Panc1 (cell line): ENCODE measurements around the gene THPO. TPM values are rescaled to one million over a fixed set of nuclear protein-coding genes. Genes with fewer than 3 reads are reported as not detected.

Experiments used
- ATAC-seq: fragments of 200-7000 bp; cut with Tn5 transposase; 2 replicates; pipeline ENCODE4 v1.9.1; 2020; ENCODE audit warnings: mild to moderate bottlenecking, moderate library complexity
- BruUV-seq: library from RNA; stranded (reverse); fragments of 400-500 nt; replicated peaks from 2 replicates; lab custom pipeline; 2021; lab: Mats Ljungman, UMichigan
- CTCF ChIA-PET: fragments of 300-600 bp; sonication (Branson Sonifier 250); formaldehyde crosslinking; loops from one replicate; lab custom pipeline; 2022; ENCODE audit warnings: antibody characterized with exemption; lab: Charles Lee
- POLR2A ChIA-PET: fragments of 300-600 bp; sonication (Branson Sonifier 250); formaldehyde crosslinking; loops from one replicate; lab custom pipeline; 2022; ENCODE audit warnings: antibody characterized with exemption; lab: Charles Lee
- DNase-seq: peaks from one replicate; pipeline ENCODE4 v3.0.0-alpha.2; 2010; ENCODE audit warnings: low read depth, low spot score
- H3K27ac ChIP-seq: 2 replicates; pipeline ENCODE4 v1.5.1; 2011; ENCODE audit warnings: mild to moderate bottlenecking, low read length, inconsistent platforms
- H3K27me3 ChIP-seq: fragments of 200-500 bp; sonication (Bioruptor generic); 2 replicates; pipeline ENCODE4 v1.6.0; 2014; ENCODE audit warnings: low read length, inconsistent platforms; ENCODE audit not compliant: control insufficient read depth, insufficient read depth
- H3K36me3 ChIP-seq: fragments of 200-500 bp; sonication (Bioruptor generic); 2 replicates; pipeline ENCODE4 v1.5.1; 2014; ENCODE audit warnings: inconsistent platforms, mild to moderate bottlenecking, low read length, moderate library complexity; ENCODE audit not compliant: control insufficient read depth, insufficient read depth
- H3K4me1 ChIP-seq: 2 replicates; pipeline ENCODE4 v1.5.1; 2011; ENCODE audit warnings: inconsistent platforms, mild to moderate bottlenecking, low read length, moderate library complexity; ENCODE audit not compliant: control insufficient read depth, insufficient read depth
- H3K4me3 ChIP-seq, 2 experiments: 2 replicates each; pipeline ENCODE4 v1.5.1; 2011 to 2012; ENCODE audit warnings: low read depth in 2 of 2, low read length in 2 of 2, mild to moderate bottlenecking in 2 of 2, inconsistent platforms in 1 of 2, moderate library complexity in 1 of 2
- H3K9me3 ChIP-seq: fragments of 200-500 bp; sonication (Bioruptor generic); 2 replicates; pipeline ENCODE4 v1.5.1; 2014; ENCODE audit warnings: low read depth, mild to moderate bottlenecking, inconsistent platforms, low read length, moderate library complexity; ENCODE audit not compliant: control insufficient read depth, insufficient read depth
- POLR2AphosphoS5 ChIP-seq: IDR thresholded peaks from 2 replicates; pipeline ENCODE4 v1.6.1; 2012; ENCODE audit warnings: mild to moderate bottlenecking, low read depth, low read length, moderate library complexity
- SIN3A ChIP-seq: IDR thresholded peaks from 2 replicates; pipeline ENCODE4 v1.6.1; 2012; ENCODE audit warnings: low read depth, mild to moderate bottlenecking, low read length, moderate library complexity, borderline replicate concordance; ENCODE audit not compliant: insufficient read depth
- TCF7L2 ChIP-seq: IDR thresholded peaks from 2 replicates; pipeline ENCODE4 v1.6.1; 2011; ENCODE audit warnings: mild to moderate bottlenecking, low read depth, low read length, inconsistent platforms
- in situ Hi-C: cut with HindIII; loops from 2 replicates; pipeline ENCODE4 v1.10.0; 2016; ENCODE audit warnings: low sequenced_read_pairs, low pct_unique_long_range_greater_than_20kb
- intact Hi-C: fragments of 100-400 bp; cut with micrococcal nuclease; formaldehyde crosslinking; loops from one replicate; pipeline ENCODE4 v1.10.0; 2022; ENCODE audit not compliant: unreplicated experiment
- total RNA-seq: library from RNA; stranded (reverse); gene quantifications from one replicate; pipeline ENCODE4 v1.2.1, GENCODE V29; 2021; ENCODE audit not compliant: unreplicated experiment
- TF ChIP-seq, protein P1 (sequence below), 2 experiments: IDR thresholded peaks; 2 replicates each; pipeline ENCODE4 v1.6.1; 2011 to 2012; ENCODE audit warnings: low read depth in 2 of 2, control low read depth in 1 of 2, low read length in 1 of 2, mild to moderate bottlenecking in 1 of 2, moderate library complexity in 1 of 2; ENCODE audit not compliant: insufficient read depth in 1 of 2
- TF ChIP-seq, protein P2 (sequence below): fragments of 450-650 bp; IDR thresholded peaks from 2 replicates; pipeline ENCODE4 v1.5.1; 2017; ENCODE audit warnings: mild to moderate bottlenecking

The THPO gene
- total RNA-seq, 1 experiment from 2014 or later = not detected

DNA sequence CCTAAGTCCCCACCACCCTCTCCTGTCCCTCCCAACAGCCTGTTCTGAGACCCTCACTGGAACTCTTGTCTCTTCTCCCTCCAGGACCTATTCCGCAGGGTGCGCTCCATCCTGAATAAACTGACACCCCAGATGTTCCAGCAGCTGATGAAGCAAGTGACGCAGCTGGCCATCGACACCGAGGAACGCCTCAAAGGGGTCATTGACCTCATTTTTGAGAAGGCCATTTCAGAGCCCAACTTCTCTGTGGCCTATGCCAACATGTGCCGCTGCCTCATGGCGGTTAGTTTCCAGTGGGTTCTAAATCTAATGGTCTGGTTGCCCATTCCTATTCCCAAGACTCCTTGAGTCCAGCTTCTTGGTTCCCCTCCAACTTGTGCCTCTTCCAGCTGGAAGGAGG, 54.3 kb downstream of the THPO start:
- POLR2A ChIA-PET = no interaction called here
- BruUV-seq = no TSS peak

DNA sequence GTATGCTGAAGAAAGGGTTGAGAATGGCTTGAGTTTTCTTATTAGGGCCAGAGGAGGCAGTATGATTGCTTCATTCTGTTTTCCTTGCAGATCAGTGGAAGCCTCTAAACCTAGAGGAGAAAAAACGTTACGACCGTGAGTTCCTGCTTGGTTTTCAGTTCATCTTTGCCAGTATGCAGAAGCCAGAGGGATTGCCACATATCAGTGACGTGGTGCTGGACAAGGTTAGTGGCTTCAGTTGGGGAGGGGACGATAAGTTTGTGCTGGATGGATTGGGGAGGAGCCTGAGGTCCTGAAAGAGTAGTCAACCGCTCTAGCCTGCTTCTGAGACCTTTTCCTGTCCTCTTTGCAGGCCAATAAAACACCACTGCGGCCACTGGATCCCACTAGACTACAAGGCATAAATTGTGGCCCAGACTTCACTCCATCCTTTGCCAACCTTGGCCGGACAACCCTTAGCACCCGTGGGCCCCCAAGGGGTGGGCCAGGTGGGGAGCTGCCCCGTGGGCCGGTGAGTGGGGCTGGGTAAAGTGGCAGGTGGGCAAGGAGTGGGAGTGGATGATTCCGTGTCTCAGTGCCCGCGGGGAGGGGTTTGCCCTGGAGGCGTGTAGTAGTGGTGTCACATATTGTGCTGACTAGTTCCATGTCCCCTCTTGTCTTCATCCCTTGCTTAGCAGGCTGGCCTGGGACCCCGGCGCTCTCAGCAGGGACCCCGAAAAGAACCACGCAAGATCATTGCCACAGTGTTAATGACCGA, 55.1 kb downstream of the THPO start:
- no TSS peak for BruUV-seq
- no peaks in the 10 kb centered on the region for H3K27me3 ChIP-seq
- no peaks in the 10 kb centered on the region for H3K9me3 ChIP-seq
- TF ChIP-seq POLR2AphosphoS5 (no peak), TCF7L2 (no peak), SIN3A (no peak)
- TF ChIP-seq, protein P1, sequence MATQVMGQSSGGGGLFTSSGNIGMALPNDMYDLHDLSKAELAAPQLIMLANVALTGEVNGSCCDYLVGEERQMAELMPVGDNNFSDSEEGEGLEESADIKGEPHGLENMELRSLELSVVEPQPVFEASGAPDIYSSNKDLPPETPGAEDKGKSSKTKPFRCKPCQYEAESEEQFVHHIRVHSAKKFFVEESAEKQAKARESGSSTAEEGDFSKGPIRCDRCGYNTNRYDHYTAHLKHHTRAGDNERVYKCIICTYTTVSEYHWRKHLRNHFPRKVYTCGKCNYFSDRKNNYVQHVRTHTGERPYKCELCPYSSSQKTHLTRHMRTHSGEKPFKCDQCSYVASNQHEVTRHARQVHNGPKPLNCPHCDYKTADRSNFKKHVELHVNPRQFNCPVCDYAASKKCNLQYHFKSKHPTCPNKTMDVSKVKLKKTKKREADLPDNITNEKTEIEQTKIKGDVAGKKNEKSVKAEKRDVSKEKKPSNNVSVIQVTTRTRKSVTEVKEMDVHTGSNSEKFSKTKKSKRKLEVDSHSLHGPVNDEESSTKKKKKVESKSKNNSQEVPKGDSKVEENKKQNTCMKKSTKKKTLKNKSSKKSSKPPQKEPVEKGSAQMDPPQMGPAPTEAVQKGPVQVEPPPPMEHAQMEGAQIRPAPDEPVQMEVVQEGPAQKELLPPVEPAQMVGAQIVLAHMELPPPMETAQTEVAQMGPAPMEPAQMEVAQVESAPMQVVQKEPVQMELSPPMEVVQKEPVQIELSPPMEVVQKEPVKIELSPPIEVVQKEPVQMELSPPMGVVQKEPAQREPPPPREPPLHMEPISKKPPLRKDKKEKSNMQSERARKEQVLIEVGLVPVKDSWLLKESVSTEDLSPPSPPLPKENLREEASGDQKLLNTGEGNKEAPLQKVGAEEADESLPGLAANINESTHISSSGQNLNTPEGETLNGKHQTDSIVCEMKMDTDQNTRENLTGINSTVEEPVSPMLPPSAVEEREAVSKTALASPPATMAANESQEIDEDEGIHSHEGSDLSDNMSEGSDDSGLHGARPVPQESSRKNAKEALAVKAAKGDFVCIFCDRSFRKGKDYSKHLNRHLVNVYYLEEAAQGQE (IDR thresholded peaks at IDR 0.05; ENCODE audit: insufficient read depth in 1 of 2, low read depth in 2 of 2, low read length in 1 of 2) = no peak
- TF ChIP-seq, protein P2, sequence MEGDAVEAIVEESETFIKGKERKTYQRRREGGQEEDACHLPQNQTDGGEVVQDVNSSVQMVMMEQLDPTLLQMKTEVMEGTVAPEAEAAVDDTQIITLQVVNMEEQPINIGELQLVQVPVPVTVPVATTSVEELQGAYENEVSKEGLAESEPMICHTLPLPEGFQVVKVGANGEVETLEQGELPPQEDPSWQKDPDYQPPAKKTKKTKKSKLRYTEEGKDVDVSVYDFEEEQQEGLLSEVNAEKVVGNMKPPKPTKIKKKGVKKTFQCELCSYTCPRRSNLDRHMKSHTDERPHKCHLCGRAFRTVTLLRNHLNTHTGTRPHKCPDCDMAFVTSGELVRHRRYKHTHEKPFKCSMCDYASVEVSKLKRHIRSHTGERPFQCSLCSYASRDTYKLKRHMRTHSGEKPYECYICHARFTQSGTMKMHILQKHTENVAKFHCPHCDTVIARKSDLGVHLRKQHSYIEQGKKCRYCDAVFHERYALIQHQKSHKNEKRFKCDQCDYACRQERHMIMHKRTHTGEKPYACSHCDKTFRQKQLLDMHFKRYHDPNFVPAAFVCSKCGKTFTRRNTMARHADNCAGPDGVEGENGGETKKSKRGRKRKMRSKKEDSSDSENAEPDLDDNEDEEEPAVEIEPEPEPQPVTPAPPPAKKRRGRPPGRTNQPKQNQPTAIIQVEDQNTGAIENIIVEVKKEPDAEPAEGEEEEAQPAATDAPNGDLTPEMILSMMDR = no peak
- POLR2A ChIA-PET = interaction anchor here (0.5 kb wide), 1 partner anchor 1500 kb away, joined by 3 read pairs; no protein-coding TSS in a partner anchor
- DNase-seq (no peak), ATAC-seq (no peak)
- H3K4me3 ChIP-seq = no peak overlapping the region
- intact Hi-C loops (no loop called here), in situ Hi-C loops (no loop called here)
- CTCF ChIA-PET = no interaction called here
- H3K4me1 ChIP-seq = peaks cover 29% of the 10 kb centered on the region
- H3K27ac ChIP-seq = no peak overlapping the region; the same call in 1 of the 2 replicates
- H3K36me3 ChIP-seq = peaks cover 78% of the 10 kb centered on the region

More for the DNA sequence above, 54.3 kb downstream of the THPO start:
- H3K27me3 ChIP-seq = no peaks in the 10 kb centered on the region
- no peak overlapping the region for H3K27ac ChIP-seq
- TF ChIP-seq, protein P1 (IDR thresholded peaks at IDR 0.05; ENCODE audit: insufficient read depth in 1 of 2, low read depth in 2 of 2, low read length in 1 of 2) = no peak
- TF ChIP-seq TCF7L2 = no peak
- TF ChIP-seq POLR2AphosphoS5 = no peak; the same call in 1 of the 2 replicates
- TF ChIP-seq, protein P2 = no peak
- TF ChIP-seq SIN3A = no peak
- intact Hi-C loops (no loop called here), in situ Hi-C loops (no loop called here)
- no peak for DNase-seq
- ATAC-seq = no peak
- H3K4me1 ChIP-seq = peaks cover 21% of the 10 kb centered on the region
- H3K4me3 ChIP-seq = no peak overlapping the region
- CTCF ChIA-PET = no interaction called here
- H3K36me3 ChIP-seq = peaks cover 75% of the 10 kb centered on the region
- H3K9me3 ChIP-seq = no peaks in the 10 kb centered on the region
